Measurements from ENCODE around the gene PROX1. TPM values are rescaled to one million over a fixed set of nuclear protein-coding genes. Genes with fewer than 3 reads are reported as not detected.
A peak's percentile ranks its signal among the peaks of the same experiment; 100 is the strongest.

PROX1 gene
- polyA plus RNA-seq, 3 donors: 0.07 TPM; not detected in 2

- 0% methylated on average over 3 of the region's 6 CpGs for WGBS (ENCODE audit: insufficient coverage)
Measured at GRCh38 chr1:213986925-213987250, 885 bp upstream of the PROX1 start.

DNA sequence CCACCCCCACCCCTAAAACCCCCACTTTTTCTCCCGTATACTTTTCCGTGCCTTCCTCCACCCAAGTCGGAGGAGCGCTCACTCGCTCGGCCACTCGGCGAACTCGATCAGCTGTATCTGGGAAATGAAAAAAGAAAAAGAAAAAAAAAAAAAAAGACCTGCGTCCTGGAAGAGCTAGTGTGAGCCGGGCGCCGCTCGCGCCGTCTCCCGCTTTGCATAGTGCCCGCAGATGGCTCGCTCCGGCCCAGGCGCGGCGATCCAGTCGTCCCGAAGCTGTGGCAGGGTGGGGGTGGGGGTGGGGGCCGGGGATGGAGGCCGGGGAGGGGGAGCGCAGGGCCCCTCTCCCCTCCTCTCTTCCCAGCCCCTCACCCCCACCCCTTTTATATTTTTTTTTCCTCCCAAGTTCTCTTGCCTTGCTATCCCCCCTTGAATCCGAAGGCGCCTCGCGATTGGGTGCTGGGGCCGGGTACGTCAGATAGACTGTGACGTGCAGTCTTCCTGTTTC, 299 bp upstream of the PROX1 start:
- peaks cover 73 to 89% of the 10 kb centered on the region in 2 donors for H3K27me3 ChIP-seq (ENCODE audit: control insufficient read depth in 2 of 2, insufficient read depth in 2 of 2, low read length in 2 of 2)
- H3K9ac ChIP-seq (ENCODE audit: insufficient read depth, low read length, poor library complexity, severe bottlenecking): no peak overlapping the region
- peak in 1 of 3 donors; percentile 11 for DNase-seq

More at GRCh38 chr1:213986925-213987250, 885 bp upstream of the PROX1 start:
- no peak overlapping the region for H3K27ac Mint-ChIP-seq
- H3K9me3 ChIP-seq (replicated peaks in 1 of 2; ENCODE audit: control insufficient read depth in 1 of 2, insufficient read depth in 1 of 2, low read length in 2 of 2): peaks cover 14 to 54% of the 10 kb centered on the region in 2 donors
- H3K9ac ChIP-seq (ENCODE audit: insufficient read depth, low read length, poor library complexity, severe bottlenecking): no peak overlapping the region
- peaks cover 79 to 92% of the 10 kb centered on the region in 2 donors for H3K27me3 ChIP-seq (ENCODE audit: control insufficient read depth in 2 of 2, insufficient read depth in 2 of 2, low read length in 2 of 2)
- H2AFZ ChIP-seq (ENCODE audit: insufficient read depth, low read depth, low read length, poor library complexity, severe bottlenecking): no peak overlapping the region
- H3K36me3 Mint-ChIP-seq: peaks cover 4 to 18% of the 10 kb centered on the region in 2 donors
- H3K4me1 Mint-ChIP-seq: peaks cover 33% of the 10 kb centered on the region
- H3K4me2 ChIP-seq (replicated peaks; ENCODE audit: extremely low read depth, low read length, poor library complexity, severe bottlenecking): no peak overlapping the region
- no peaks in the 10 kb centered on the region for H3K36me3 ChIP-seq (replicated peaks in 1 of 2; ENCODE audit: control insufficient read depth in 1 of 2, insufficient read depth in 2 of 2, low read length in 2 of 2)
- H3K9me3 Mint-ChIP-seq: peaks cover 8 to 43% (median 35%) of the 10 kb centered on the region in 7 donors
- no peaks in the 10 kb centered on the region for H4K20me1 ChIP-seq (ENCODE audit: insufficient read depth, low read length)
- intact Hi-C loops (cut with micrococcal nuclease): no loop called here
- H3K4me3 ChIP-seq (replicated peaks in 1 of 3; ENCODE audit: low read depth in 2 of 3, low read length in 3 of 3): no peak overlapping the region
- no peak for TF ChIP-seq CTCF (IDR thresholded peaks at IDR 0.05)
- no peaks in the 10 kb centered on the region for H3K79me2 ChIP-seq (ENCODE audit: insufficient read depth, low read length)
- no peak overlapping the region for H3K27ac ChIP-seq (ENCODE audit: low read depth in 1 of 2, low read length in 2 of 2)
- H3K4me1 ChIP-seq (ENCODE audit: control insufficient read depth in 1 of 2, insufficient read depth in 2 of 2, low read length in 2 of 2): peaks cover 16 to 17% of the 10 kb centered on the region in 2 donors
- DNase-seq: no peak
- peaks cover 88 to 91% (median 90%) of the 10 kb centered on the region in 3 donors for H3K27me3 Mint-ChIP-seq (ENCODE audit: low read depth in 3 of 3)
- peak overlapping the region; percentile 60 to 84 for H3K4me3 Mint-ChIP-seq

More for the DNA sequence above, 299 bp upstream of the PROX1 start:
- Histone ChIP-seq H3K27ac (ENCODE audit: low read depth in 1 of 2, low read length in 2 of 2) (no peak overlapping the region), H3K4me1 (ENCODE audit: control insufficient read depth in 1 of 2, insufficient read depth in 2 of 2, low read length in 2 of 2) (peaks cover 16 to 17% of the 10 kb centered on the region in 2 donors), H3K4me2 (replicated peaks; ENCODE audit: extremely low read depth, low read length, poor library complexity, severe bottlenecking) (peak overlapping the region; percentile 75), H3K4me3 (replicated peaks in 1 of 3; ENCODE audit: low read depth in 2 of 3, low read length in 3 of 3) (peak overlapping the region; percentile 37 to 75 (median 43)), H3K36me3 (replicated peaks in 1 of 2; ENCODE audit: control insufficient read depth in 1 of 2, insufficient read depth in 2 of 2, low read length in 2 of 2) (no peaks in the 10 kb centered on the region), H4K20me1 (ENCODE audit: insufficient read depth, low read length) (no peaks in the 10 kb centered on the region), H3K9me3 (replicated peaks in 1 of 2; ENCODE audit: control insufficient read depth in 1 of 2, insufficient read depth in 1 of 2, low read length in 2 of 2) (peaks cover 14 to 53% of the 10 kb centered on the region in 2 donors), H2AFZ (ENCODE audit: insufficient read depth, low read depth, low read length, poor library complexity, severe bottlenecking) (peak overlapping the region; percentile 69), H3K79me2 (ENCODE audit: insufficient read depth, low read length) (no peaks in the 10 kb centered on the region)
- Mint-ChIP-seq H3K4me3 (peak overlapping the region; percentile 85 to 95), H3K4me1 (peaks cover 33% of the 10 kb centered on the region), H3K27ac (peak overlapping the region in 1 of 7 donors; percentile 61), H3K9me3 (peaks cover 8 to 41% (median 31%) of the 10 kb centered on the region in 7 donors), H3K27me3 (ENCODE audit: low read depth in 3 of 3) (peaks cover 83 to 90% (median 89%) of the 10 kb centered on the region in 3 donors), H3K36me3 (peaks cover 4 to 16% of the 10 kb centered on the region in 2 donors)
- no peak for TF ChIP-seq CTCF (IDR thresholded peaks at IDR 0.05)
- WGBS (ENCODE audit: insufficient coverage): 0% methylated on average over 7 of the region's 35 CpGs
- intact Hi-C loops (cut with micrococcal nuclease): no loop called here

All from CD14-positive monocyte (primary cell).